Measurements from ENCODE around the gene IQCH.

Gene IQCH

DNA sequence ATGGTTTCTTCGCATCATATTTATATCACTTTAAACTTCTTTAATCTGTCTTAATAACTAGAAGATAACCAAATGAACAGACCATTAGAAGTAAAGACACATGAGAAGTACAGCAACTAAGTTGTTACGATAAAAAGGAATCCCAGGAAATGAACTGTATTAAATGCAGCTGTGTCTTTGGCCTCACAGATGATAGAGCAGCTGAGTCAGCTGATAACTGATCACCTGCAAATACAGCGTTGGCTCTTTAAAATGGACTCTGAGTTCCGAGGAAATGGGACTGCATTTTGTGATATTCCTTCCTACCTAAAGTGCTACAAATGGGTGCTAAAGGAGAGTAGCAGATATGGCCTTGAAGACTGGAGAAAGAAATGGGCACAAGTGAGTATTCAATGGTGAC is 145.3 kb downstream of the IQCH start:
- no peak overlapping the region for H3K4me3 Mint-ChIP-seq
- H3K27ac Mint-ChIP-seq = no peak overlapping the region

DNA sequence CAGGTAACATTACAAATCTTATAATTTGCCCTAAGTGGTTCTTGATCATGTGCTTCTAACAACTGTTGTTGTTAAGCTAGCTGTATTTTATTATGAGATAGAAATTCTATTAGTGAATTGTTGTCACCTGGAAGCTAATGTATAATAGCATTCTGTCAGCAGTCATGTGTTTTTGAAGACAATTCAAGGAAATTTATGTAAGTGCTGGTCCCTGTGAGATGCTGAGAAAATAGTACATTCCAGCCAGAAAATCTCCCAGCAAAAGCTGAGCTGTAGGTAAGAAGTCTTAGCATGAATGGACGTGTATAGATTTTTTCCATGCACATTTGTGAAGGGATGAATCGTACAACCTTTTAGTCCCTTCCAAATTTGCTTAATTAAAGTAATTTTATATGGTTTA is 146.3 kb downstream of the IQCH start:
- Mint-ChIP-seq H3K36me3 (ENCODE audit: low read depth) (no peaks in the 10 kb centered on the region), H3K4me1 (no peaks in the 10 kb centered on the region), H3K4me3 (no peak overlapping the region), H3K27me3 (no peaks in the 10 kb centered on the region), H3K9me3 (no peaks in the 10 kb centered on the region), H3K27ac (no peak overlapping the region)
- DNase-seq (no peak), ATAC-seq (no peak)

More for the DNA sequence above, 145.3 kb downstream of the IQCH start:
- Mint-ChIP-seq H3K27me3 (no peaks in the 10 kb centered on the region), H3K36me3 (ENCODE audit: low read depth) (no peaks in the 10 kb centered on the region), H3K9me3 (no peaks in the 10 kb centered on the region), H3K4me1 (no peaks in the 10 kb centered on the region)
- ATAC-seq = no peak
- no peak for DNase-seq

DNA sequence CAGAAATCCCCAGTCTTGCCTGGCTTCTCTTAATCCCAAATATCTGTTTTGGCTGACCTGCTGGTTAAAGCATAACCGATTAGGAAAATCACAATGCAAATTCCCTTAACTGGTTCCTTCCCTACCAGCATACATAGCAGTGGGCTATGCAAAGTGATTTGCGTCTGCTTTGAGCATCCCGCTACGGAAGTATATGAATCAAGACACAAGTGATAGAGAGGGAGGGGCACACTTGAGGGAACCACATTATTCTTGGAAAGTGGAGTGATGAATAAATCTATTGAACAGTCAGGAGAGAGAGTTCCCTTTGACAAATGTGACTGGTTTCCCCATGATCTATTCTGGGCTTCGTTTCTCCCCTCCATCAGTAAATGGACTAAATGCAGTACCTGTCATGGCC is 146.8 kb downstream of the IQCH start:
- Mint-ChIP-seq H3K4me3 (no peak overlapping the region), H3K4me1 (no peaks in the 10 kb centered on the region), H3K27ac (no peak overlapping the region), H3K36me3 (ENCODE audit: low read depth) (no peaks in the 10 kb centered on the region), H3K27me3 (no peaks in the 10 kb centered on the region), H3K9me3 (no peaks in the 10 kb centered on the region)
- DNase-seq (no peak), ATAC-seq (no peak)

DNA sequence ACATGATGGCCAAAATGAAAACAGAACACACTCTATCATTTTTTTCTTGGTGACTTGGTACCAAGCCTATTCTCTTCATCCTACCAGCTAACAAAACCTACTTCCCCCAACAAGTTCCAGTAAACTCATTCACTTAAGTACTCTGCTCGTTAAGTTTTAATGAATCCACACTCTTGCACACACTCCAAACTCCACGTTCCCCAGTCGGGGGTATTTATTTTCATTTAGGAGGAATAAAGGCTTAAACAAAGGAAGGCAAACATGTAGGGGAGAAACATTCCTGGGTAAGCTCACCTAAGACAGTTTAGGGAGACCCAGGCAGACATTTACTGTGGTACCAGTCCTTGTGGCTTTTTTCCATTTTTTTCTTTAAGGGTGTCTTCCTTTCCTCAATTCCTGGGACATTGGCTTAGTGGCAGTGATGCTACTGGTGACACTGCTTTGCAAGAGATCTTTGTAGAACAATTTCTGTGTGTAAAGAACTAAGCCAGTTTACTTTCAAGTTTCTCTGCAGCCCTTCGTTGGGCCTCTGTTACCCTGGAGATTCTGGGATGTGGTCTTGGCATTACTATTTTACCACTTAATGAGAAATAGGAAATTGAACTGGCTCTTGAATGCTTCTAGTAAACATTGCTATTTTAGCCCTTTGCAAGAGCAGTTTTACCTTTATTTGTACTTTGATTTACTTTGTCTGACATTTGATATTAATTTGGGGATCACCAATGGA is 149.0 kb downstream of the IQCH start:
- no peaks in the 10 kb centered on the region for H3K4me1 Mint-ChIP-seq
- H3K9me3 Mint-ChIP-seq = no peaks in the 10 kb centered on the region
- H3K27me3 Mint-ChIP-seq = no peaks in the 10 kb centered on the region
- H3K36me3 Mint-ChIP-seq (ENCODE audit: low read depth) = peaks cover 2% of the 10 kb centered on the region
- H3K4me3 Mint-ChIP-seq = no peak overlapping the region
- ATAC-seq (no peak), DNase-seq (no peak)
- no peak overlapping the region for H3K27ac Mint-ChIP-seq

DNA sequence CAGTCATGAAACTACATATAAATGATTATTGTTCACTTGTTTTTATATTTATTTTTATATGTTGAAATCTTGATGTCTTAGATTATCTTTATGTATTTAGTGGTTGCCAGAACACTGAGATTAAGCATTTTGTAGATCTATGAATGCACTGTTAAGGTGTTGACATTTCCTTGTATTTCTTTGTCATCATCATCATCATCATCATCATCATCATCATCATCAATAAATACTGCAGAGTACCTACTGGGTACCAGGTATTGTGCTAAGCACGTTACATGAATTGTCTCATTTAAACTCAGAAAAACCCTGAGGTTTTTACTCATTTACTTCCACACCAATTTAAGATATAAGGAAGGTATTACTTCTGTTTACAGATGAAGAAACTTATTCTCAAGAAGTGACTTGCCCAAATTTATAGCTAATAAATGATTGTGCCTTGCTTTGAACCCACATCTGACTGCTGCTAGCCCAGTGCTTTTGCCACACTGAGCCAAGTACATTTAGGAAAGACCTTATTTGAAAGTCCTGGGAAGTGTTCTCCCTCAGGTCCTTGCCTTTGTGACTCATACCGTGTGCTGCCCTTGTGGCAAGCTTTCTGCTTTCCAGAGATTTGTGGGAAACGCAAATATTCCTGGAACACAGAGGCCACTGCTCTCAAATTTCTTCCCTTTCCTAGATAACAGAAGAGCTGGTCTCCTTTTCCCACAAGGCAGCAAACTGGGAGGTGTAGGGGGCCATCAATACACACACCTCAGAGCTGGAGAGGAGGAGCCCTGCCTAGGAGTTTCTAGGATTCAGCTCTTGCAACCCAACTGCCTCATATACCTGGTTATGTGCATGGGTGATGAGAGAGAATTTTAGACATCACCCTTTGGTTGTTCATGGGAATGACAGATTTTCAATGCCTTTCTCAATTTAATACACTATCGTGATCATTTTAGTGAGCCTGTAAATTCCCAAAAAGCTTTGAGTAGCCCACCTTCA is 150.9 kb downstream of the IQCH start:
- H3K27me3 Mint-ChIP-seq = no peaks in the 10 kb centered on the region
- no peak for DNase-seq
- H3K27ac Mint-ChIP-seq = no peak overlapping the region
- no peaks in the 10 kb centered on the region for H3K4me1 Mint-ChIP-seq
- ATAC-seq = no peak
- H3K9me3 Mint-ChIP-seq = no peaks in the 10 kb centered on the region
- H3K4me3 Mint-ChIP-seq = no peak overlapping the region
- peaks cover 2% of the 10 kb centered on the region for H3K36me3 Mint-ChIP-seq (ENCODE audit: low read depth)

DNA sequence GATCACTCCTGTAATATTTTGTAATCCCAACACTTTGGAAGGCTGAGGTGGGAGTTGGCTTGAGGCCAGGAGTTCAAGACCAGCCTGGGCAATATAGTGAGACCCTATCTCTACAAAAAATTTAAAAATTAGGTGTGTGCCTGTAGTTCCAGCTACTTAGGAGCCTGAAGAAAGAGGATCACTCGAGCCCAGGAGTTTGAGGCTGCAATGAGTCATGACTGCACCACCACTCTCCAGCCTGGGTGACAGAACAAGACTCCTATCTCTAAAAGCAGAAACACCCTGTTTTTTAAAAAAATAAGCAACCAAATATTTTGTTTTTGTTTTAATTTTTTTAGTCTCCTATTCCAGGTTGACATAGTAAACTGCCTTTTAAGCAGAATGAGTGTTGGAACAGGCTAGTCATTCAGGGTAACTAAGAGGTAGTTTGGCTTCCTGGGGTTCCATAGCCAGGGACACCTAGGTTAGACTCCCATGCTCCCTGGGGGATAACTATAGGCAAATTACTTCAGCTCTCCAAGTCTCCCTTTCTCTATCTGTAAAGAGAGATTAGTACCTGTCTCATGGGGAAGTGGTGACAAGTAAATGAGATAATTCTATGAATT is 151.8 kb downstream of the IQCH start:
- no peaks in the 10 kb centered on the region for H3K4me1 Mint-ChIP-seq
- no peak overlapping the region for H3K27ac Mint-ChIP-seq
- H3K4me3 Mint-ChIP-seq = no peak overlapping the region
- ATAC-seq = no peak
- no peaks in the 10 kb centered on the region for H3K9me3 Mint-ChIP-seq
- no peaks in the 10 kb centered on the region for H3K27me3 Mint-ChIP-seq
- no peak for DNase-seq
- H3K36me3 Mint-ChIP-seq (ENCODE audit: low read depth) = peaks cover 2% of the 10 kb centered on the region

DNA sequence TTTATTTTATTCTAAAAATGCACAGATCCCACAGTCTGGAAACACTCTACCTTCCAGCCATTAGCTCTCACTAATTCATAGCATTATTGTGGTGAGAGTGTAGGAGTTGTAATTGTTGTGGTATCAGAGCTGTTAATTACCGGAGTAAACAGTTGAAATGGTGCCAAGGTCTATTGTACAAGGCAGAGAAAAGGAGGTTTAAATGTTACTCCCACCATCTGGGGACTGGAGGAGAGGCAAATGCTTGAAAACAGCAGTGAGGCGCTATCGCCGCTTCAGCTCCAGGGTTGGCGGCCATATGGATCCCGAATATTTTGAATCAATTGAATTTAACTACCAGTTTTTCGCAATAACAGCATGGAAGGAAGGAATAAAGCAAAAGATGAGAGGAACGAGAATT is 153.2 kb downstream of the IQCH start:
- DNase-seq (no peak), ATAC-seq (no peak)
- Mint-ChIP-seq H3K36me3 (ENCODE audit: low read depth) (peaks cover 2% of the 10 kb centered on the region), H3K27me3 (no peaks in the 10 kb centered on the region), H3K9me3 (no peaks in the 10 kb centered on the region), H3K27ac (no peak overlapping the region), H3K4me1 (no peaks in the 10 kb centered on the region), H3K4me3 (no peak overlapping the region)

DNA sequence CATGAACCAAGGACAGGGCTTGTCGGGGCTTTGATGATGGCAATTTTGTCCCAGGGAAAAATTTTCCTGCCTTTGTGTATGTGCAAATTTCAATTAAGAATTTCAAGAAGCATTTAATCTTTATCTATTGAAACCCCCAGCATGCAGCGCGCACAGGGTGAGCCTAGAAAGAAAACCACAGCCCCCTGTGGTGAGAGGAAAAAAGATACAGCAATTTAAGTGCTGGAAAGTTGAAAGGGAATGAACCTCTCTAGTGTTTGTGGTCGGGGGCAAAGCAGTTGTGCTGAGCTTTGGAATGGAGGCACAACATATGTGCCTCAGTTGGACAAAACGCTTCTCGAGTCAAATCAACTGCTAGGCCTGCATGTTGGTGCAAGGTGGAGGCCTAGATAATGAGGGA is 154.6 kb downstream of the IQCH start:
- H3K27ac Mint-ChIP-seq = no peak overlapping the region
- ATAC-seq (no peak), DNase-seq (no peak)
- H3K36me3 Mint-ChIP-seq (ENCODE audit: low read depth) = peaks cover 3% of the 10 kb centered on the region
- no peaks in the 10 kb centered on the region for H3K27me3 Mint-ChIP-seq
- H3K9me3 Mint-ChIP-seq = no peaks in the 10 kb centered on the region
- H3K4me3 Mint-ChIP-seq = no peak overlapping the region
- no peaks in the 10 kb centered on the region for H3K4me1 Mint-ChIP-seq

DNA sequence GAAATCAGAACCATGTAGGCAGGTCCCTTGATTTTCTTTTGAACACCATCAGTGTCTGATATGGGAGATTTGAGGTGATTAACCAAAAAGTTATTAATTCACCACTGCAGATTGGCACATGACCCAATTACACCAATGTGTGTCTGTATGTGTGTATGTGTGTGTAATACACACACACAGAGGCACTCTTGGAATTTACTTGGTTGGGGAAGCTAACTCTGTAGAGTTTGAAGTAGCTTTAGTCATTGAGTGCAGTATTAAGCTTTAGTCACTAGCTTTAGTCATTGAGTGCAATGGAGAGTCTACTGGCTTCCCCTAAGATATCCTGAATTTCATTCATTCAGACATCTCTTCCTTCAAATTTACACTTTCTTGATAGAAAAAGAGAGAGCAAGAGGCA is 156.9 kb downstream of the IQCH start:
- no peak for ATAC-seq
- Mint-ChIP-seq H3K36me3 (ENCODE audit: low read depth) (peaks cover 5% of the 10 kb centered on the region), H3K27ac (no peak overlapping the region), H3K9me3 (no peaks in the 10 kb centered on the region), H3K4me1 (no peaks in the 10 kb centered on the region), H3K4me3 (no peak overlapping the region), H3K27me3 (no peaks in the 10 kb centered on the region)
- DNase-seq = no peak

DNA sequence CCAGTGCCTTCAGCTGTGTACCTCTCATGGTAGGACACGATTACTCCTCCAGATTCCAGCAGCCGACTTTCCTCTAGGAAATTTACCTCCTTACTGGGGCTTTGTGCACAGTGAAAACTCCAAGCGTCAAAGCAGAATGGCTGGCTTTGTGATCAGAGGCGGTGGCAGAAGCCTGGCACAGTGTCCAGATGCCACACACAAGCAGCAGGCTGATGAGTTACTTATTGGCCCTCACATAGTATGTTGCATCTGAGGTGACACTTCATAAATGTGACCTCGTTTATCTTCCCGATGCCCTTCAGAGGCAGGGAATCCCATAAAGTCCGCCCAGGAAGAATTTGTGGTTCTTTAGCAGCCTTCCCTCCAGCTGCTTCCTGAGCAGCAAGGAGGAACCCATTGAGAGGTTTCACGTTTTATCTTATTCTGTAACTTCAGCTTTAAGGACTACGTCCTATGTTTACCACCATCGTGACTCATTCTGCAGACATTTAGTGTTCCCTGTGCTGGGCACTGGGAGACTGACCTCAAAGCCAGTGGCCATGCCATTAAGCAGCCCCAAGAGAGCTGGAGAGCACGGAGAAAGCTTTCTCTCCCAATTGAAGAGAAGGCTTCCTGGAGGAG is 159.3 kb downstream of the IQCH start:
- Mint-ChIP-seq H3K27ac (no peak overlapping the region), H3K27me3 (no peaks in the 10 kb centered on the region), H3K9me3 (no peaks in the 10 kb centered on the region), H3K36me3 (ENCODE audit: low read depth) (peaks cover 3% of the 10 kb centered on the region), H3K4me3 (no peak overlapping the region), H3K4me1 (no peaks in the 10 kb centered on the region)
- ATAC-seq (no peak), DNase-seq (no peak)

DNA sequence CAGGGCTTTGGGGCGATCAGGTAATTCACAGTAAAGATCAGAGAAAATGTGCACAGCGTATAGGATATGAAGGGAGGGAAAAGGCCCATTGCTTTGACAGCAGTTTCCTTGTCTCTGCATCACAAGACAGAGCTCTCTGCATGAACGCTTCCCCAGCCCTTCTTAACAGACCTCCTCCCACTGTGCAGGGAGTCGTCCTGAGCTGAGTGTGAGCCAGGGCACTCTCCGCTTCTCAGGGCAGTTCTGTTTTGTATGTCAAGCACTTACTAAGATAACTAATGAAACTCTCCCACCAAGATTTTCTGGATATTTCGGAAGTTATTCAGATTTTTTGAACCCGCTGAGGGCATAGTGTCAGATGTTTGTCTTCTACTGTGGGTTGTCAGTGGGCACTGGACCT is 160.6 kb downstream of the IQCH start:
- ATAC-seq (no peak), DNase-seq (no peak)
- H3K36me3 Mint-ChIP-seq (ENCODE audit: low read depth) = peaks cover 3% of the 10 kb centered on the region
- no peaks in the 10 kb centered on the region for H3K4me1 Mint-ChIP-seq
- no peak overlapping the region for H3K4me3 Mint-ChIP-seq
- no peaks in the 10 kb centered on the region for H3K27me3 Mint-ChIP-seq
- no peaks in the 10 kb centered on the region for H3K9me3 Mint-ChIP-seq
- H3K27ac Mint-ChIP-seq = no peak overlapping the region

DNA sequence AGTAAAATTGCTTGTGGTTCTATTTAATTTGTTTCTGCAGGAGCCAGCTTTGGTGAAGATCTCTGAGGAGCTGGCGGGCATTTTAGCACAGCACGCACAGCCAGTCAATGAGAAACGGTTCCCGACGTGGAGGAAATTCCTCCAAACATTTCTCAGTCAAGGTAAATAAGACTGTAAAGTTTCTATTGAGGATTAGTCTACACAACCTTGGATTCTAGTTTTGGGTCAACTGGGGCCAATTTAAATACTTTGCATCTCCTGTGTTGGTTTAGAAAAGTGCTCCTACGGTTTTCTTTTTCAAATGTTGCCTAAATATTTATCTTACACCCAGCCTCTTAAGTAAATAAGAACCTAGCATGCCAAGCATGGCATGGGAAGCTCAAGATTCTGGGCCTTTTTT is 162.3 kb downstream of the IQCH start:
- no peaks in the 10 kb centered on the region for H3K27me3 Mint-ChIP-seq
- H3K27ac Mint-ChIP-seq = no peak overlapping the region
- no peak for ATAC-seq
- H3K36me3 Mint-ChIP-seq (ENCODE audit: low read depth) = peaks cover 3% of the 10 kb centered on the region
- H3K4me3 Mint-ChIP-seq = no peak overlapping the region
- no peaks in the 10 kb centered on the region for H3K4me1 Mint-ChIP-seq
- no peaks in the 10 kb centered on the region for H3K9me3 Mint-ChIP-seq
- no peak for DNase-seq

DNA sequence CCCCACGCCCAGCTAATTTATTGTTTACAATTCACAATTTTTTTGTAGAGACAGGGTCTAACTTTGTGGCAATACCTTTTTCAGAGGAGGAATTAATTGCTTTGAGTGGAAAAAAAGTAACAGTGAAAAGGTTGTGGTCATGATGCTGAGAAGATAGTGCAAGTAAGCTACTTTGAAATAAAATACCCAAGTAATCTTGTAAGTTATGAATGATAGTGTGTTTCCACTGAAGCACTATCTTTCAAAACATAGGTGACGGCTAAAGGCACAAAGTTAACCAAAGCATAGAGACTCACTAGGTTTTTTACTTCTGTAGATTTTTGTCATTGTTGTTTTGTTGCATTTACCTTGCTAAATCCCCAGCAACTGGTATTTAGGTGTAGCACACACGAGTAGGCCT is 165.1 kb downstream of the IQCH start:
- H3K9me3 Mint-ChIP-seq = no peaks in the 10 kb centered on the region
- no peak overlapping the region for H3K27ac Mint-ChIP-seq
- H3K27me3 Mint-ChIP-seq = no peaks in the 10 kb centered on the region
- DNase-seq (no peak), ATAC-seq (no peak)
- no peaks in the 10 kb centered on the region for H3K4me1 Mint-ChIP-seq
- no peak overlapping the region for H3K4me3 Mint-ChIP-seq
- peaks cover 2% of the 10 kb centered on the region for H3K36me3 Mint-ChIP-seq (ENCODE audit: low read depth)

DNA sequence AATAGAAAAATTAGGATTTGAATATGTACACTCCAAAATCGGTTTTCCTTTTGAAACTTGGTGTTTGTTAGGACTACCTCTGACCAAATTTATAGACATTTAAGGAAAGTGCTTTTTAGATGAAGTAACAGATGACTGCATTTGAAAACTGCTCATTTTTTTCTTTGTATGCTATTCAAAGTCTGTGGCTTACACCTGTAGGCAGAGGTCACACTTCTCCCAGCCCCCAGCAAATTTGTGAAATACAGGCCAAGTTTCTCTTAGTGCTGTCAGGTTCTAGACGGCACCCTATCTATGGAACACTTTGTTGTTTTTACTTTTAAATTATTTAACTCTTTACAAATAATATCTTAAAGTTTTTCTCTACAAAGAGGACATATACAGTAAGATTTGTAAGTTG is 165.6 kb downstream of the IQCH start:
- no peak overlapping the region for H3K4me3 Mint-ChIP-seq
- H3K36me3 Mint-ChIP-seq (ENCODE audit: low read depth) = no peaks in the 10 kb centered on the region

More for the DNA sequence above, 165.6 kb downstream of the IQCH start:
- H3K4me1 Mint-ChIP-seq = no peaks in the 10 kb centered on the region
- no peak for ATAC-seq
- no peaks in the 10 kb centered on the region for H3K27me3 Mint-ChIP-seq
- no peak for DNase-seq
- no peaks in the 10 kb centered on the region for H3K9me3 Mint-ChIP-seq
- no peak overlapping the region for H3K27ac Mint-ChIP-seq
